Keratinocyte (primary cell): ENCODE results near the gene MARCHF6.

Experiments
- EZH2 ChIP-seq: IDR thresholded peaks from one replicate; pipeline ENCODE4 v1.6.1; 2012; ENCODE audit warnings: inconsistent platforms, mild to moderate bottlenecking, low read length, moderate library complexity
- TF ChIP-seq, protein P1 (sequence below), 3 experiments: IDR thresholded peaks in 1 of 3; conservative IDR thresholded peaks in 1 of 3; optimal IDR thresholded peaks in 1 of 3; 2 replicates in 2 of 3; 3 replicates in 1 of 3; pipeline versions ENCODE3 to v1.5.1; 2011; ENCODE audit warnings: low read length in 3 of 3, mild to moderate bottlenecking in 3 of 3, moderate library complexity in 2 of 3, control low read depth in 1 of 3, inconsistent platforms in 1 of 3; ENCODE audit not compliant: insufficient read depth in 2 of 3; ENCODE audit errors: extremely low read depth in 1 of 3

DNA sequence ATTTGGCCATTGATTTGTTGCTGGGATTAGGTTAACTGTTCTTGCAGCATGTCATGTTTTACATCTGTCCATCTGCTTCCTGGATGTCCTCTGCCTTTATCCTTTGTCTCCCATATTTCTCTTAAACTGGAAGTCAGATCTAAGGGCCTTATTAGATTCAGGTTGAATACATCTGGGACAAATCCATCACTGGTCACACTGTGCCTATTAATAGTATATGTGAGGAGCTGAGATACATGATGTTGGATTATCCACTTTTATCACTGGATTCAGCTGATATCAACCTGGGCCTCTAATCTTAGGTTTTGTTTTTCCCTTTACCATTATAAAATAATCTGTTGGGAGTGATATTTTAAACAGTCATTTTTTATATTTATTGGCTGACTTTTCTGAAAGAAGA lies 46.3 kb downstream of the MARCHF6 start:
- TF ChIP-seq, protein P1, sequence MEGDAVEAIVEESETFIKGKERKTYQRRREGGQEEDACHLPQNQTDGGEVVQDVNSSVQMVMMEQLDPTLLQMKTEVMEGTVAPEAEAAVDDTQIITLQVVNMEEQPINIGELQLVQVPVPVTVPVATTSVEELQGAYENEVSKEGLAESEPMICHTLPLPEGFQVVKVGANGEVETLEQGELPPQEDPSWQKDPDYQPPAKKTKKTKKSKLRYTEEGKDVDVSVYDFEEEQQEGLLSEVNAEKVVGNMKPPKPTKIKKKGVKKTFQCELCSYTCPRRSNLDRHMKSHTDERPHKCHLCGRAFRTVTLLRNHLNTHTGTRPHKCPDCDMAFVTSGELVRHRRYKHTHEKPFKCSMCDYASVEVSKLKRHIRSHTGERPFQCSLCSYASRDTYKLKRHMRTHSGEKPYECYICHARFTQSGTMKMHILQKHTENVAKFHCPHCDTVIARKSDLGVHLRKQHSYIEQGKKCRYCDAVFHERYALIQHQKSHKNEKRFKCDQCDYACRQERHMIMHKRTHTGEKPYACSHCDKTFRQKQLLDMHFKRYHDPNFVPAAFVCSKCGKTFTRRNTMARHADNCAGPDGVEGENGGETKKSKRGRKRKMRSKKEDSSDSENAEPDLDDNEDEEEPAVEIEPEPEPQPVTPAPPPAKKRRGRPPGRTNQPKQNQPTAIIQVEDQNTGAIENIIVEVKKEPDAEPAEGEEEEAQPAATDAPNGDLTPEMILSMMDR (optimal IDR thresholded peaks at IDR 0.05 in 1 of 3, IDR thresholded peaks at IDR 0.05 in 1 of 3, conservative IDR thresholded peaks at IDR 0.05 in 1 of 3; ENCODE audit: extremely low read depth in 1 of 3, insufficient read depth in 2 of 3, low read length in 3 of 3): no peak
- TF ChIP-seq EZH2: no peak
